T1000 (cell line): ENCODE data around the gene GALNT12.

Experiments
- DNase-seq: peaks from one replicate; lab custom pipeline; 2025; ENCODE audit warnings: mixed read lengths; lab: John Stamatoyannopoulos, UW

The GALNT12 gene

GRCh38 chr9:98807070-98807813 lies at the start of gene GALNT12:
Gene GALNT12 (plus strand): TSS chr9:98807670. CDS start chr9:98807699, 29 bp downstream.
- DNase-seq: no peak

GRCh38 chr9:98760231-98760630 lies 47.2 kb upstream of the GALNT12 start:
- DNase-seq: no peak

DNA sequence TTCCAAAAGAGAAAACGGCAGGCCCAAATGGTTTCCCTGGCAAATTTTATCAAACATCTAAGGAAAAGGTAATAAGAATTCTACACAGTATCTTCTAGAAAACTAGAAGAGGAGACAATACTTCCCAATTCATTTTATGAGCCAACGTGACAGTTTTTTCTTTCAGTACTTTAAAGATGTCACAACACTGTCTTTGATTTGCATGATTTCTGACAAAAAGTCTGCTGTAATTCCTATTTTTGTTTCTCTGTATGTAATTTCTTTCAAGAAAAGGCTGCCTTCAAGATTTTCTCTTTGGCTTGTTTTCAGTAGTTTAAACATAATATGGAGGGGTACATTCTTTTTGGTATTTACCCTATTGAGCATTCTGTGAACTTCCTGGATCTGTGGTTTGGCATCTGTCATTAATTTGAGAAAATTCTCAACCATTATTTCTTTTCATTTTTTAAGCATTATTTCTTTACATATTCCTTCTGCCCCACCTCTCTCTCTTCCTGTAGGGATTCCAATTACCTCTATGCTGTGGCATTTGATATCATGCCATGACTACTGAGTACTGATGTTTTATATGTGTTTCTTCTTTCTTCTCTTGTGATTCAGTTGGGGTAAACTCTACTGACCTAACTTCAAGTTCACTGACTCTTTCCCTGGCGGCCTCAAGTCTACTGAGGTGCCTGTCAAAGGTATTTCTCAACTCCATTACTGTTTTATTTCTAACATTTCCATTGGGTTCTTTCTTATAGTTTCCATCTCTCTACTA lies 43.3 kb upstream of the GALNT12 start:
- DNase-seq: no peak

DNA sequence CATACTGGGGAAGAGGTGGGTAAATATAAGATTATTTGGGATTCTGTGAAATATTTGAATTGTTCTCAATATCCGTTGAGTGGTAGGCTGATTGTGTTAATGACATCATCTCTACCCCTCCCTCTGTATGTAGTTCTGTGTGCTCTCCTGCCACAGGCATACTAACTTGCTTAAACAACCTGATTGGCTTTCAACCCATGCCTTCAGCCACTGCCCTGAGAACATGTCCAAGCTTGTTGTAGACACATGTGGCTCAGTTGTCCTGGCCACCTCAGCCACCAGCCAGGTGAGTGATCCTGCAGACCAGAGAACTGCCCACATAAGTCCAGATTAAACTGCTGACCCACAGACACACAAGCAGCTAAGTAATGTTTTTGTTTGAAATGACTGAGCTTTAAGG lies 42.2 kb upstream of the GALNT12 start:
- no peak for DNase-seq

- DNase-seq: no peak
Observed at GRCh38 chr9:98766586-98766985, 40.9 kb upstream of the GALNT12 start.

DNA sequence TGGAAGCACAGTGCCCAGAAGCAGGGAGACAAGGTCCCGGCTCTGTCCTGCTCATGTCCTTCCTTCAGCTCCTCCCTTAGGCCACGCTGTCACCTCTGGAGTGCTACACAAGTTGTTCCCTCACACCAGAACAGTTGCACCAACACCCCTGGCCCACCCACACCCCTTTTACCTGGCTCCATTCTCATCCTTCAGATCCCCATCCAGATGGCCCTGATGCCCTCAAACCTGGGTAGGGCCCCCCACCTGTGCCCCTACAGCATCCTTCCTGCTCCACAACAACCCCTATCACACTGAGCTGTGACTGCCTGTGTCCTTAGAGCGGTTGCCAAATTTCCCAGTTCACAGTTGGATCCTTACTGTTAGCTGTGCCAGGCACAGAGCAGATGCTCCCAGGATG lies 40.3 kb upstream of the GALNT12 start:
- no peak for DNase-seq

- no peak for DNase-seq
Observed at GRCh38 chr9:98767915-98768314, 39.6 kb upstream of the GALNT12 start.

DNA sequence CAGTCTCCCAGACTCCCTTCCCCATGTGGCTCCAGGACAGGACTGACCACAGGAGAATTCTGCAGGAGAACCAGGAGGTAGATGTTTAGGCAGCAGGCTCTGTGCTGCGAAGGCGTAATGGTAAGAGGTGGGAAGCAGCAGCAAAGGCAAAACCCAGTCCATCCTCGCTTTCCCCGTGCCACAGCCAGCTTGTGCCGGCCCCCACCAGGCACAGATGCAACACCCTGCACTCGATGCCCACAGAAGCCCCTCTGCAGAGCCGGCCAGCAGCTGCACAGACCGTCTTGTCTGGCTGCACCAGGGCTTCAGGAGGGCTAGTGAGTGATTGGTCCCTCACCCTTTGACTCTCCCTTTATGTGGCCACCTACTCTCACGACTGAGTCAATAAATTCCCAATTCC lies 39.1 kb upstream of the GALNT12 start:
- no peak for DNase-seq

GRCh38 chr9:98770717-98771116 lies 36.8 kb upstream of the GALNT12 start:
- no peak for DNase-seq

GRCh38 chr9:98771209-98771874 lies 36.1 kb upstream of the GALNT12 start:
- no peak for DNase-seq

DNA sequence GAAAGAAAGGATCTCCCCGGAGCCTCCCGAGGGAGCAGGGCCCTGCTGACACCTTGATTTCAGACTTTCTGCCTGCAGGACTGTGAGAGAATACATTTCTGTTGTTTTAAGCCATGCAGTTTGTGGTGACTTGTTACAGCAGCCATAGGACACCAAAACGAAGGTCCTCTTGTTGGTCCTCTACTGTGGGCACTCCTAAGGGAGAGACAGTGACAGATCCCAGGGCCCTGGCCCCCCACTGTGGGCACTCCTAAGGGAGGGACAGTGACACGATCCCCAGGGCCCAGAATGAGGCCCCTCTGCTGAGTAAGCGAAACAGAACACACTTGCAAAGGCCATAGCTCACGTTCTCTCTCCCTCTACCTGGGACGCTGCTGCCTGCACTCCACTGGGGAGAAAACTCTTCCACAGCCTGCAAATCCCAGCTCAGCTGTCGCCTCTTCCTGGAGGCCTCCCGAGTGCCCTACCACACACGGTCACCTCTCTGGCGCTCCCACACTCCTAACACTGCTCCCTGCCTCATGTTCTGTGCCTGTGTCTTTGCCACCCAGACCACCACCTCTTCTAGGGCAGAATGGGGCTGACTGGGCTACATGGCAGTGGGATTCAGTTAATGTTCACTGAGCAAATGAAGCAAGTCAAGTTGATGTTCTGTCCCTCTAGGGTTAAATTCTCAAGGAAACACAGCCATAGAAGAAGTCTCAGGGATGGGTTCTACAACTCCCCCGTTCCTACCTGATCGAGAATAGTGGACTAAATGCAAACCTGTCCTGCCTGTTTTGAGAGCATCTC lies 34.9 kb upstream of the GALNT12 start:
- DNase-seq: no peak

- no peak for DNase-seq
Observed at GRCh38 chr9:98773721-98774120, 33.7 kb upstream of the GALNT12 start.

GRCh38 chr9:98774746-98775145 lies 32.7 kb upstream of the GALNT12 start:
- no peak for DNase-seq

GRCh38 chr9:98775831-98776441 lies 31.5 kb upstream of the GALNT12 start:
- no peak for DNase-seq

DNA sequence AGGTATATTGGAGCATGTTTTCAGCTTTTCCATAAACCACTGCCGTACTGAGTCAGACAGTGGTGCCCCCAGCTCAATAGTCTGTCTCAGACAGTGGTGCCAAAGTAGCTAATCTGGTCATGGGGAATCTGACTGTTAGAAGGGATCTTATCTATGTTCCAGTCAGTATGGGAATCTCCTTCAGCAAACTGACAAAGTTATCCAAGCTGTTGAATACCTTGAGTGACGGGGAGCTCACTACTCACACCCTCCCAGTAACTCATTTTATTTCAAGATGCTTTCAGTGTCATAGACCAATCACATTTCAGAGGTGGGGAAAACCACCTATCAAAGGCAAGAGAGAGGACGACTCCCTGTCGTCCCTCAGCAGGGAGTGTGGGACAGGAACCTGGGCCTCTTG lies 29.9 kb upstream of the GALNT12 start:
- DNase-seq: no peak

- DNase-seq: no peak
Observed at GRCh38 chr9:98778251-98778650, 29.2 kb upstream of the GALNT12 start.

GRCh38 chr9:98778711-98779530 lies 28.5 kb upstream of the GALNT12 start:
- DNase-seq: no peak

DNA sequence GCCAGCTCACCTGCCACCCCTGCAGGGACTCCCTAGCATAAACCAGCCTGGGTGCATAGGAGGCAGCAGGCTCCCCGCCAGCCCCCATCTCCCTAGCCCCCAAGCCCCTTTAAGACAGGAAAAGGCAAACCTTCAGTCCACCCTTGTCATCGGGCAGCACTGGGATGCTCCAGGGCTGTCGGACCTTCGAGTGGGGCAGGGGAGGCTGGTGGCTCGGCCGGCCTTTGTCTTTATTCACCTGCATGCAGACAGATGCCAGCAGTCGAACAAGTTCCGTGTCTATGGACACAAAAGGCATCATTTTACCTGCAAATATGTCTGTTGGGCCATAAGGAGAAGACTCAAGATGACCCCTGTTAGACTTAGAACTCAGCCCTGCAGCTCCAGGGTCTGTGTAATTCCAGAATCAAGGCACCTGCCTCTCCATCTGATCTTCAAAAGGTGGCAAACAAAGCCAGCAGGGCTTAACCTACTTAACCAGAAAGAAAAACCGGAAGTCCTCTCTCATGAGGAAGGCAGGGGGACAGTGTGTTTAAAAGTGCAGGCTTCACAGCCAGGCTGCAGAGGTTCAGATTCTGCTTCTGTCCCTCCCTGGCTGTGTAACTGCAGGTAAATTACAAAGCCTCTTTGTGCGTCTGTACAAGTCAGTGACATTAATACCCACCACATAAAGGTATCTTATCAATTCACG lies 27.3 kb upstream of the GALNT12 start:
- DNase-seq: no peak

- no peak for DNase-seq
Observed at GRCh38 chr9:98781588-98782383, 25.7 kb upstream of the GALNT12 start.
